Naive thymus-derived CD4-positive, alpha-beta T cell (primary cell): ENCODE results near the gene L3MBTL3. TPM values are rescaled to one million over a fixed set of nuclear protein-coding genes. Genes with fewer than 3 reads are reported as not detected.
A peak's percentile ranks its signal among the peaks of the same experiment; 100 is the strongest.

Experiments used
- ATAC-seq: fragments of 150-1000 bp; cut with Tn5 transposase; 2 replicates; pipeline ENCODE4 v1.10.0; 2021; ENCODE audit warnings: mild to moderate bottlenecking, moderate library complexity
- CTCF ChIA-PET: fragments of 350-600 bp; sonication (Branson Sonifier 250); formaldehyde crosslinking; loops from one replicate; lab custom pipeline; 2021; ENCODE audit warnings: antibody characterized with exemption; lab: Charles Lee
- POLR2A ChIA-PET: fragments of 350-600 bp; sonication (Branson Sonifier 250); formaldehyde crosslinking; loops from one replicate; lab custom pipeline; 2021; ENCODE audit warnings: antibody characterized with exemption, inconsistent platforms; lab: Charles Lee
- DNase-seq, 9 donors: peaks; one replicate each; pipeline versions ENCODE4 v3.0.0 to v3.0.0-alpha.2; 2020 to 2022; ENCODE audit warnings: mixed read lengths in 1 of 9
- H3K27ac ChIP-seq: one replicate; pipeline ENCODE4 v1.7.0; 2013; ENCODE audit warnings: mild to moderate bottlenecking, low read depth, low read length, moderate library complexity
- H3K27me3 ChIP-seq, 2 donors: one replicate each; pipeline ENCODE4 v1.7.0; 2013; ENCODE audit warnings: low read length in 2 of 2, mild to moderate bottlenecking in 2 of 2, moderate library complexity in 2 of 2; ENCODE audit not compliant: control insufficient read depth in 2 of 2, insufficient read depth in 2 of 2
- H3K36me3 ChIP-seq, 3 experiments: 1 replicate in 2 of 3; 2 replicates in 1 of 3; pipeline ENCODE4 v1.7.0; 2013; ENCODE audit warnings: low read length in 3 of 3, mild to moderate bottlenecking in 3 of 3, moderate library complexity in 1 of 3; ENCODE audit not compliant: insufficient read depth in 3 of 3, control insufficient read depth in 2 of 3
- H3K4me1 ChIP-seq, 2 donors: one replicate each; pipeline ENCODE4 v1.7.0; 2013; ENCODE audit warnings: low read length in 2 of 2, mild to moderate bottlenecking in 2 of 2, moderate library complexity in 1 of 2; ENCODE audit not compliant: control insufficient read depth in 2 of 2, insufficient read depth in 2 of 2
- H3K4me3 ChIP-seq: 2 replicates; pipeline ENCODE4 v1.7.0; 2013; ENCODE audit warnings: mild to moderate bottlenecking, low read length
- H3K9me3 ChIP-seq, 3 experiments: 1 replicate in 2 of 3; 2 replicates in 1 of 3; pipeline ENCODE4 v1.7.0; 2013; ENCODE audit warnings: low read length in 3 of 3; ENCODE audit not compliant: control insufficient read depth in 2 of 3
- H3K27ac Mint-ChIP-seq, 9 donors: one replicate each; pipeline ENCODE4 v1.8.0; 2020 to 2022; ENCODE audit warnings: mixed read lengths in 9 of 9, mild to moderate bottlenecking in 8 of 9, moderate library complexity in 5 of 9, inconsistent platforms in 2 of 9
- H3K27me3 Mint-ChIP-seq, 5 donors: one replicate each; pipeline ENCODE4 v1.8.0; 2021 to 2022; ENCODE audit warnings: mixed read lengths in 5 of 5, mild to moderate bottlenecking in 1 of 5
- H3K36me3 Mint-ChIP-seq, 5 donors: one replicate each; pipeline ENCODE4 v1.8.0; 2020 to 2022; ENCODE audit warnings: mixed read lengths in 5 of 5, mild to moderate bottlenecking in 3 of 5, inconsistent platforms in 1 of 5
- H3K4me1 Mint-ChIP-seq, 7 donors: one replicate each; pipeline ENCODE4 v1.8.0; 2020 to 2022; ENCODE audit warnings: mixed read lengths in 7 of 7, mild to moderate bottlenecking in 3 of 7, inconsistent platforms in 1 of 7
- H3K4me3 Mint-ChIP-seq, 10 donors: one replicate each; pipeline ENCODE4 v1.8.0; 2020 to 2022; ENCODE audit warnings: mild to moderate bottlenecking in 10 of 10, mixed read lengths in 10 of 10, moderate library complexity in 6 of 10, inconsistent platforms in 2 of 10
- H3K9me3 Mint-ChIP-seq, 11 donors: one replicate each; pipeline ENCODE4 v1.8.0; 2020 to 2022; ENCODE audit warnings: mixed read lengths in 11 of 11, mild to moderate bottlenecking in 4 of 11, inconsistent platforms in 1 of 11, moderate library complexity in 1 of 11
- intact Hi-C, 2 donors: fragments of 100-400 bp; cut with micrococcal nuclease; formaldehyde crosslinking; loops; one replicate each; pipeline ENCODE4 v1.15.1; 2023
- polyA plus RNA-seq, 2 donors: library from polyadenylated mRNA; unstranded; fragments of 300-500 nt; fragmentation: Illumina TruSeq; gene quantifications; one replicate each; pipeline ENCODE4 v1.2.3, GENCODE V29; 2021
- total RNA-seq, 6 experiments: library from RNA in 5 of 6; stranded (reverse) in 5 of 6; gene quantifications; 1 replicate in 5 of 6; 2 replicates in 1 of 6; pipeline ENCODE4 v1.2.3 and lab custom pipeline; 2021 to 2026

The L3MBTL3 gene
- total and polyA plus RNA-seq, 7 experiments from 2014 or later: 4.8 to 47.5 (median 29.2) TPM

GRCh38 chr6:130055271-130055670, 36.9 kb downstream of the L3MBTL3 start:
- H3K36me3 Mint-ChIP-seq: peaks cover 40 to 68% (median 55%) of the 10 kb centered on the region in 5 donors
- Histone ChIP-seq H3K4me1 (peaks cover 0 to 5% of the 10 kb centered on the region in 2 donors), H3K27ac (no peak overlapping the region), H3K4me3 (no peak overlapping the region), H3K27me3 (no peaks in the 10 kb centered on the region), H3K9me3 (no peaks in the 10 kb centered on the region), H3K36me3 (peaks cover 15 to 70% (median 25%) of the 10 kb centered on the region in 3 experiments)
- intact Hi-C loops: loop anchor here in 1 of 2 donors (2.0 kb wide), 1 partner anchor 14 kb away; no protein-coding TSS in a partner anchor
- ATAC-seq: no peak
- H3K4me3 Mint-ChIP-seq: no peak overlapping the region
- H3K4me1 Mint-ChIP-seq: peaks cover 13 to 35% (median 27%) of the 10 kb centered on the region in 7 donors
- H3K27ac Mint-ChIP-seq: peak overlapping the region in 3 of 9 donors; percentile 22 to 34 (median 32)
- CTCF ChIA-PET: no interaction called here
- POLR2A ChIA-PET: no interaction called here
- H3K9me3 Mint-ChIP-seq: no peaks in the 10 kb centered on the region
- DNase-seq: no peak
- H3K27me3 Mint-ChIP-seq: no peaks in the 10 kb centered on the region

DNA sequence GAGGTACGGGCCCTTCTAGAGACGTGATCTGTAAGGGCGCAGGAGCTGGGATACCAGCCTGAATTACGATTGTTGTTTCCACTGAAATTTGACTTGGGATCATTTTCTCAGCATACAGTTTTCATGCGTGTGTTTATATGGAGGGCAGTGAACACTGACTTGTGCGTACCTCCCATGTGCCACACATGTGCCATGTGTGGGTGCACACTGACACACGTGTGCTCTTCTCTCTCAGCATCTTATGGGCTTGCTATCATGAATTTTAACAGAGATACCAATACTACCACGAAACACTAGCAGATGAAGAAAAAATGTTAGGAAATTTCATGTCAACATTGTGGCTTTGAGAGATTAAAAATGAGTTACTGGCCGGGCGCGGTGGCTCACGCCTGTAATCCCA, 39.1 kb downstream of the L3MBTL3 start:
- Mint-ChIP-seq H3K27ac (peak overlapping the region in 4 of 9 donors; percentile 46 to 84 (median 69)), H3K4me1 (peaks cover 13 to 39% (median 27%) of the 10 kb centered on the region in 7 donors), H3K27me3 (no peaks in the 10 kb centered on the region), H3K9me3 (no peaks in the 10 kb centered on the region), H3K36me3 (peaks cover 44 to 60% (median 54%) of the 10 kb centered on the region in 5 donors), H3K4me3 (peak overlapping the region in 1 of 10 donors; percentile 68)
- Histone ChIP-seq H3K36me3 (peaks cover 14 to 54% (median 21%) of the 10 kb centered on the region in 3 experiments), H3K4me1 (peaks cover 0 to 5% of the 10 kb centered on the region in 2 donors), H3K4me3 (no peak overlapping the region), H3K27ac (no peak overlapping the region), H3K9me3 (no peaks in the 10 kb centered on the region), H3K27me3 (no peaks in the 10 kb centered on the region)
- intact Hi-C loops: no loop called here
- ATAC-seq: no peak
- POLR2A ChIA-PET: interaction anchor here (1.4 kb wide), 1 partner anchor 10 kb away, joined by 4 read pairs; no protein-coding TSS in a partner anchor
- DNase-seq: no peak
- CTCF ChIA-PET: no interaction called here

DNA sequence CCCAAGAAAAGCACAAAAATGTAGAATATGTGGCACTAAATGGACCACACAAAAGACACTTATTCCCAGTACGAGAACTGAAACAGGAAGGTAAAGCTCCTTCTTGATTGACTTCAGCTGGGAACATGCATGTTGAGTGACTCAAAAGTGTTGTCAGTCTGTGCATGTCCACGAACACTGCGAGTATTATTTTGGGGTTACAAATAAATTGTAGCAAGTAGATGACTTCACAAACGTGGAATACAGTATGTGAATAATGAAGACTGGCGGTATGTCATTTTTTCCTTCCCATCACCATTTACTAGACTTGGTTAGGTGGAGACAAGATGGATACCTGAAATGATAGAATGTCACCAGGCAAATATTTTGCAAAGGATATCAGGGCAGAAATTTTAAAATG, 45.4 kb downstream of the L3MBTL3 start:
- no peaks in the 10 kb centered on the region for H3K27me3 Mint-ChIP-seq
- DNase-seq (no peak), ATAC-seq (no peak)
- no peak overlapping the region for H3K27ac ChIP-seq
- H3K27me3 ChIP-seq: no peaks in the 10 kb centered on the region
- no peaks in the 10 kb centered on the region for H3K9me3 ChIP-seq
- H3K36me3 ChIP-seq: peaks cover 3 to 43% (median 14%) of the 10 kb centered on the region in 3 experiments
- H3K9me3 Mint-ChIP-seq: no peaks in the 10 kb centered on the region
- intact Hi-C loops: no loop called here
- H3K4me3 ChIP-seq: no peak overlapping the region
- POLR2A ChIA-PET: interaction anchor here (0.6 to 0.8 kb wide), 2 partner anchors 66 to 69 kb away, joined by 3 read pairs; no protein-coding TSS in a partner anchor
- peaks cover 27 to 56% (median 39%) of the 10 kb centered on the region in 5 donors for H3K36me3 Mint-ChIP-seq
- H3K4me1 ChIP-seq: no peaks in the 10 kb centered on the region
- CTCF ChIA-PET: no interaction called here
- H3K4me3 Mint-ChIP-seq: no peak overlapping the region
- peak overlapping the region in 1 of 9 donors; percentile 22 for H3K27ac Mint-ChIP-seq
- H3K4me1 Mint-ChIP-seq: peaks cover 0 to 13% (median 8%) of the 10 kb centered on the region in 7 donors

DNA sequence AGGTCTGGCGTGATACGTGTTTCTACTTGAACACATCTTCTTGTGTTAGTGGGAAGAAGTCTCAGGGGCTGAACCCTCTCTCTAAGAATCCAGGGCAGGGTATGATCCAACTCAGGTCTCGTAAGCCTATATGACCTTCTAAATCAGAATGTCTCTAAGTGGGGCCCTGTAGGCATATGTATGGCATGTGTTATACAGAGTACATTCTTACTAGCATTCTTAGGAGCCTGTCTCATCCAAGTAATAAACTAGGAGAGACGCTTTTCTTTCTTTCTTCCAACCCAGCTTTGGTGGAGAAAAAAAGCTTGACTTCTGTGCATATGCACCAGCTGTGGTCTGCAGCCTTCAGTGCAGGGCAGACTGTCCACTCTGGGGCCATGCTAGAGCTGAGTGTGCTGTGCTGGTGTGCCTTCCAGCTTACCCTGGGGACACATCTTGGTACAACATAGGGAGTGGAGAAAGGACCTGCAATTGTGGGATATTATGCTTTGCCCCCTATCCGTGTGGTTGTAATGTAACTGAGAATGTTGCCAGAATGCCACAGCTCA, 47.3 kb downstream of the L3MBTL3 start:
- ChIA-PET POLR2A (interaction anchor here (0.8 kb wide), 1 partner anchor 158 kb away, joined by 3 read pairs; the partner anchor contains the start of gene SAMD3), CTCF (interaction anchor here (0.6 to 0.9 kb wide), 2 partner anchors 10 to 235 kb away, joined by 4 read pairs; no protein-coding TSS in a partner anchor)
- Mint-ChIP-seq H3K4me3 (no peak overlapping the region), H3K27ac (no peak overlapping the region), H3K27me3 (no peaks in the 10 kb centered on the region), H3K4me1 (peaks cover 0 to 13% (median 8%) of the 10 kb centered on the region in 7 donors), H3K36me3 (peaks cover 29 to 62% (median 37%) of the 10 kb centered on the region in 5 donors), H3K9me3 (no peaks in the 10 kb centered on the region)
- no peak for DNase-seq
- Histone ChIP-seq H3K9me3 (no peaks in the 10 kb centered on the region), H3K4me1 (no peaks in the 10 kb centered on the region), H3K27me3 (no peaks in the 10 kb centered on the region), H3K27ac (no peak overlapping the region), H3K4me3 (no peak overlapping the region), H3K36me3 (peaks cover 3 to 42% (median 5%) of the 10 kb centered on the region in 3 experiments)
- intact Hi-C loops: no loop called here
- peak; percentile 16 for ATAC-seq

GRCh38 chr6:130069485-130069884, 51.1 kb downstream of the L3MBTL3 start:
- no peaks in the 10 kb centered on the region for H3K4me1 ChIP-seq
- H3K27ac ChIP-seq: no peak overlapping the region
- ChIA-PET POLR2A (no interaction called here), CTCF (no interaction called here)
- peaks cover 0 to 26% (median 3%) of the 10 kb centered on the region in 3 experiments for H3K36me3 ChIP-seq
- H3K9me3 ChIP-seq: no peaks in the 10 kb centered on the region
- Mint-ChIP-seq H3K4me3 (no peak overlapping the region), H3K9me3 (no peaks in the 10 kb centered on the region), H3K36me3 (peaks cover 12 to 58% (median 21%) of the 10 kb centered on the region in 5 donors), H3K27me3 (no peaks in the 10 kb centered on the region), H3K4me1 (peaks cover 0 to 4% (median 1%) of the 10 kb centered on the region in 7 donors), H3K27ac (peak overlapping the region in 1 of 9 donors; percentile 0)
- no peaks in the 10 kb centered on the region for H3K27me3 ChIP-seq
- DNase-seq (no peak), ATAC-seq (no peak)
- no peak overlapping the region for H3K4me3 ChIP-seq
- intact Hi-C loops: no loop called here

GRCh38 chr6:130070326-130070725, 51.9 kb downstream of the L3MBTL3 start:
- ChIA-PET POLR2A (no interaction called here), CTCF (no interaction called here)
- Histone ChIP-seq H3K9me3 (no peaks in the 10 kb centered on the region), H3K27me3 (no peaks in the 10 kb centered on the region), H3K27ac (no peak overlapping the region), H3K36me3 (peaks cover 0 to 25% (median 3%) of the 10 kb centered on the region in 3 experiments), H3K4me1 (no peaks in the 10 kb centered on the region), H3K4me3 (no peak overlapping the region)
- Mint-ChIP-seq H3K4me1 (peaks cover 3 to 11% (median 9%) of the 10 kb centered on the region in 7 donors), H3K27ac (peak overlapping the region in 1 of 9 donors; percentile 24), H3K9me3 (no peaks in the 10 kb centered on the region), H3K4me3 (no peak overlapping the region), H3K27me3 (no peaks in the 10 kb centered on the region), H3K36me3 (peaks cover 12 to 59% (median 17%) of the 10 kb centered on the region in 5 donors)
- intact Hi-C loops: loop anchor here in 1 of 2 donors (10.0 kb wide), 1 partner anchor 314 kb away; no protein-coding TSS in a partner anchor
- DNase-seq: no peak
- no peak for ATAC-seq
